H9 (cell line): ENCODE results near the gene NOSIP. TPM values are rescaled to one million over a fixed set of nuclear protein-coding genes. Genes with fewer than 3 reads are reported as not detected.

Source experiments
- DNase-seq: peaks from one replicate; pipeline ENCODE4 v3.0.0-alpha.2; 2017
- H2AFZ ChIP-seq: one replicate; pipeline ENCODE4 v1.6.1; 2013; ENCODE audit warnings: mild to moderate bottlenecking, low read length, control low read depth, moderate library complexity
- H2AK5ac ChIP-seq: 2 replicates; pipeline ENCODE4 v1.6.1; 2013; ENCODE audit warnings: low read length, control low read depth, mixed read lengths; ENCODE audit not compliant: insufficient read length
- H2BK120ac ChIP-seq: one replicate; pipeline ENCODE4 v1.6.1; 2013; ENCODE audit warnings: low read depth, mild to moderate bottlenecking, low read length, control low read depth, inconsistent platforms; ENCODE audit not compliant: poor library complexity, severe bottlenecking
- H2BK12ac ChIP-seq: 2 replicates; pipeline ENCODE4 v1.6.1; 2013; ENCODE audit warnings: low read length, control low read depth, mixed read lengths, low read depth; ENCODE audit not compliant: insufficient read length
- H2BK15ac ChIP-seq: 2 replicates; pipeline ENCODE4 v1.6.1; 2013; ENCODE audit warnings: low read depth, low read length, control low read depth
- H2BK20ac ChIP-seq: one replicate; pipeline ENCODE4 v1.6.1; 2013; ENCODE audit warnings: low read depth, mild to moderate bottlenecking, low read length, control low read depth, inconsistent platforms; ENCODE audit not compliant: poor library complexity, severe bottlenecking
- H2BK5ac ChIP-seq: 2 replicates; pipeline ENCODE4 v1.6.1; 2013; ENCODE audit warnings: low read length, control low read depth, mixed read lengths; ENCODE audit not compliant: insufficient read length
- H3K14ac ChIP-seq: 2 replicates; pipeline ENCODE4 v1.6.1; 2013; ENCODE audit warnings: low read length, control low read depth; ENCODE audit not compliant: insufficient read depth
- H3K18ac ChIP-seq: 2 replicates; pipeline ENCODE4 v1.6.1; 2013; ENCODE audit warnings: low read depth, mild to moderate bottlenecking, mixed read lengths, low read length, control low read depth; ENCODE audit not compliant: insufficient read length
- H3K23ac ChIP-seq: 2 replicates; pipeline ENCODE4 v1.6.1; 2013; ENCODE audit warnings: low read length, control low read depth, mixed read lengths, low read depth; ENCODE audit not compliant: insufficient read length
- H3K23me2 ChIP-seq: 2 replicates; pipeline ENCODE4 v1.6.1; 2013; ENCODE audit warnings: low read depth, mild to moderate bottlenecking, mixed read lengths, low read length, control low read depth; ENCODE audit not compliant: insufficient read length, poor library complexity, severe bottlenecking
- H3K27ac ChIP-seq: 2 replicates; pipeline ENCODE4 v1.5.1; 2013; ENCODE audit warnings: low read length, control low read depth, mixed read lengths, low read depth; ENCODE audit not compliant: insufficient read length
- H3K27me3 ChIP-seq: 2 replicates; pipeline ENCODE4 v1.6.1; 2013; ENCODE audit warnings: low read length, control low read depth, inconsistent platforms; ENCODE audit not compliant: insufficient read depth
- H3K4ac ChIP-seq: 2 replicates; pipeline ENCODE4 v1.6.1; 2013; ENCODE audit warnings: low read depth, mild to moderate bottlenecking, control low read depth, inconsistent platforms, low read length, moderate library complexity
- H3K4me1 ChIP-seq: 2 replicates; pipeline ENCODE4 v1.6.1; 2013; ENCODE audit warnings: low read length, control low read depth, inconsistent platforms; ENCODE audit not compliant: insufficient read depth
- H3K4me2 ChIP-seq: 2 replicates; pipeline ENCODE4 v1.6.1; 2013; ENCODE audit warnings: low read length, control low read depth, mixed read lengths; ENCODE audit not compliant: insufficient read length, insufficient read depth
- H3K56ac ChIP-seq: 2 replicates; pipeline ENCODE4 v1.6.1; 2013; ENCODE audit warnings: low read depth, mild to moderate bottlenecking, mixed read lengths, low read length, control low read depth; ENCODE audit not compliant: insufficient read length
- H3K79me1 ChIP-seq: 2 replicates; pipeline ENCODE4 v1.6.1; 2013; ENCODE audit warnings: low read depth, mild to moderate bottlenecking, moderate library complexity, low read length, control low read depth, inconsistent platforms; ENCODE audit not compliant: insufficient read depth, poor library complexity, severe bottlenecking
- H3K79me2 ChIP-seq: 2 replicates; pipeline ENCODE4 v1.6.1; 2013; ENCODE audit warnings: low read length, control low read depth, inconsistent platforms; ENCODE audit not compliant: insufficient read depth
- H3K9ac ChIP-seq: 2 replicates; pipeline ENCODE4 v1.6.1; 2013; ENCODE audit warnings: low read length, control low read depth, mixed read lengths; ENCODE audit not compliant: insufficient read length; ENCODE audit errors: extremely low read depth
- H3K9me3 ChIP-seq: one replicate; pipeline ENCODE4 v1.6.1; 2013; ENCODE audit warnings: low read depth, low read length, inconsistent platforms; ENCODE audit not compliant: control insufficient read depth
- H3T11ph ChIP-seq: one replicate; pipeline ENCODE4 v1.6.1; 2013; ENCODE audit warnings: mild to moderate bottlenecking, low read length, control low read depth, inconsistent platforms
- H4K20me1 ChIP-seq: one replicate; pipeline ENCODE4 v1.6.1; 2013; ENCODE audit not compliant: control insufficient read depth, insufficient read length, insufficient read depth
- H4K5ac ChIP-seq: 2 replicates; pipeline ENCODE4 v1.6.1; 2013; ENCODE audit warnings: low read depth, mild to moderate bottlenecking, mixed read lengths, low read length, control low read depth; ENCODE audit not compliant: insufficient read length
- H4K8ac ChIP-seq: replicated peaks from 2 replicates; pipeline ENCODE4 v1.6.1; 2013; ENCODE audit warnings: low read length, control low read depth, mixed read lengths, low read depth; ENCODE audit not compliant: insufficient read length
- H4K91ac ChIP-seq: 2 replicates; pipeline ENCODE4 v1.6.1; 2013; ENCODE audit warnings: low read depth, mild to moderate bottlenecking, moderate library complexity, mixed read lengths, low read length, control low read depth; ENCODE audit not compliant: insufficient read length
- H3K27ac Mint-ChIP-seq, 3 experiments: 2 replicates in 2 of 3; 3 replicates in 1 of 3; pipeline ENCODE4 v1.8.0; 2020 to 2021; ENCODE audit warnings: mixed read lengths in 3 of 3, mild to moderate bottlenecking in 1 of 3, moderate library complexity in 1 of 3
- H3K27me3 Mint-ChIP-seq: 2 replicates; pipeline ENCODE4 v1.8.0; 2021; ENCODE audit warnings: low read depth, mild to moderate bottlenecking, moderate library complexity, mixed read lengths
- H3K36me3 Mint-ChIP-seq, 3 experiments: 2 replicates in 2 of 3; 3 replicates in 1 of 3; pipeline ENCODE4 v1.8.0; 2020 to 2021; ENCODE audit warnings: low read depth in 3 of 3, mixed read lengths in 3 of 3; ENCODE audit not compliant: insufficient read depth in 1 of 3
- H3K4me1 Mint-ChIP-seq, 2 experiments: 2 replicates each; pipeline ENCODE4 v1.8.0; 2020; ENCODE audit warnings: mixed read lengths in 2 of 2
- H3K4me3 Mint-ChIP-seq, 2 experiments: 2 replicates in 1 of 2; 3 replicates in 1 of 2; pipeline ENCODE4 v1.8.0; 2020 to 2021; ENCODE audit warnings: mild to moderate bottlenecking in 2 of 2, mixed read lengths in 2 of 2, moderate library complexity in 1 of 2
- H3K9me3 Mint-ChIP-seq, 2 experiments: 2 replicates in 1 of 2; 3 replicates in 1 of 2; pipeline ENCODE4 v1.8.0; 2020; ENCODE audit warnings: mild to moderate bottlenecking in 2 of 2, mixed read lengths in 2 of 2, moderate library complexity in 1 of 2
- WGBS: extraction: QIAGEN DNeasy Blood & Tissue Kit; methylation state at CpG from one replicate; pipeline ENCODE4 v1.1.7; 2013; ENCODE audit warnings: missing lambda C conversion rate, low lambda C conversion rate, mixed read lengths; ENCODE audit not compliant: insufficient read length; ENCODE audit errors: extremely low coverage; 5-methylcytosine and 5-hydroxymethylcytosine counted together
- total RNA-seq: library from RNA; stranded (reverse); gene quantifications from 2 replicates; pipeline ENCODE4 v1.2.1, GENCODE V29; 2021
- TF ChIP-seq, protein P1 (sequence below): fragments of 200-600 bp; sonication (generic); conservative IDR thresholded peaks from 3 replicates; pipeline ENCODE4 v1.8.0; 2021; ENCODE audit warnings: antibody characterized with exemption, mild to moderate bottlenecking

Gene NOSIP
- total RNA-seq, 1 experiment from 2014 or later = 78.4 TPM

DNA sequence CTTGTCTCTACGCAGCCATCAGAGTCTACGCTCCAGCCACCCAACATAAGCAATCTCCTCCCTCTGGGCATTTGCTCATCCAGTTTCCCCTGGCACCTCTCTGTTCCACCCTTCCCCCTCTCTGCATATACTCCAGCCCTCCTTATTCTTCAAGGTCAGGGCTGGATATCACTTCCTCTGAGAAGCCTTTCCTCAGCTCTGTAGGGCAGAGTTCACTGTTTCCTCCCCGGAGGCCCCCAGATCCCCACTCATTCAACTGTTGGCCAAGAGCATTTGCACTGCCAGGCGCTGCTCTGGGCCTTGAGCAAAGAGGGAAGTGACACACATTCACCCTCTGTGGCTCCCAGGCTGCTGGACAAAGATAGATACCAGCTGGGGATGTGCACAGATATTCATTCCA, 64.6 kb downstream of the NOSIP start:
- Histone ChIP-seq H2BK20ac (no peak overlapping the region), H3K27me3 (no peaks in the 10 kb centered on the region), H2AFZ (no peak overlapping the region), H3K27ac (no peak overlapping the region), H4K20me1 (no peaks in the 10 kb centered on the region), H3K18ac (no peak overlapping the region), H3K9ac (no peak overlapping the region), H3K56ac (no peak overlapping the region), H2AK5ac (no peak overlapping the region), H3K4me1 (no peaks in the 10 kb centered on the region), H3K79me1 (no peaks in the 10 kb centered on the region), H3T11ph (no peak overlapping the region), H4K8ac (no peak overlapping the region), H4K5ac (no peak overlapping the region), H3K23me2 (peaks cover 15% of the 10 kb centered on the region), H3K23ac (no peak overlapping the region), H2BK5ac (no peak overlapping the region), H3K4me2 (no peak overlapping the region), H3K4ac (no peak overlapping the region), H2BK120ac (no peak overlapping the region), H3K79me2 (no peaks in the 10 kb centered on the region; the same call in 1 of the 2 replicates), H3K9me3 (no peaks in the 10 kb centered on the region), H3K14ac (no peak overlapping the region), H2BK12ac (no peak overlapping the region), H2BK15ac (no peak overlapping the region), H4K91ac (no peak overlapping the region)
- Mint-ChIP-seq H3K9me3 (no peaks in the 10 kb centered on the region; a peak in 1 of 5 replicates), H3K36me3 (peaks cover 6 to 32% (median 18%) of the 10 kb centered on the region in 3 experiments; a peak in 6 of 7 replicates), H3K27ac (peak overlapping the region; percentile 52 to 89 (median 81); a peak in 4 of 7 replicates), H3K4me3 (peak overlapping the region in 1 of 2 experiments; percentile 2; a peak in 1 of 5 replicates), H3K27me3 (no peaks in the 10 kb centered on the region; the same call in 1 of the 2 replicates), H3K4me1 (peaks cover 18 to 26% of the 10 kb centered on the region in 2 experiments)
- WGBS = no CpG with 5 or more reads among the region's 4 CpGs
- TF ChIP-seq, protein P1, sequence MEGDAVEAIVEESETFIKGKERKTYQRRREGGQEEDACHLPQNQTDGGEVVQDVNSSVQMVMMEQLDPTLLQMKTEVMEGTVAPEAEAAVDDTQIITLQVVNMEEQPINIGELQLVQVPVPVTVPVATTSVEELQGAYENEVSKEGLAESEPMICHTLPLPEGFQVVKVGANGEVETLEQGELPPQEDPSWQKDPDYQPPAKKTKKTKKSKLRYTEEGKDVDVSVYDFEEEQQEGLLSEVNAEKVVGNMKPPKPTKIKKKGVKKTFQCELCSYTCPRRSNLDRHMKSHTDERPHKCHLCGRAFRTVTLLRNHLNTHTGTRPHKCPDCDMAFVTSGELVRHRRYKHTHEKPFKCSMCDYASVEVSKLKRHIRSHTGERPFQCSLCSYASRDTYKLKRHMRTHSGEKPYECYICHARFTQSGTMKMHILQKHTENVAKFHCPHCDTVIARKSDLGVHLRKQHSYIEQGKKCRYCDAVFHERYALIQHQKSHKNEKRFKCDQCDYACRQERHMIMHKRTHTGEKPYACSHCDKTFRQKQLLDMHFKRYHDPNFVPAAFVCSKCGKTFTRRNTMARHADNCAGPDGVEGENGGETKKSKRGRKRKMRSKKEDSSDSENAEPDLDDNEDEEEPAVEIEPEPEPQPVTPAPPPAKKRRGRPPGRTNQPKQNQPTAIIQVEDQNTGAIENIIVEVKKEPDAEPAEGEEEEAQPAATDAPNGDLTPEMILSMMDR = no peak
- no peak for DNase-seq
